T-helper 22 cell (primary cell): ENCODE data around the gene CD163L1.

ENCODE experiments used
- DNase-seq: peaks from one replicate; pipeline ENCODE4 v3.0.0-alpha.2; 2020; ENCODE audit warnings: low read depth

The CD163L1 gene

GRCh38 chr12:7322599-7322998, 121.4 kb downstream of the CD163L1 start:
- DNase-seq, result no peak

GRCh38 chr12:7321624-7322023, 122.3 kb downstream of the CD163L1 start:
- DNase-seq, result no peak

DNA sequence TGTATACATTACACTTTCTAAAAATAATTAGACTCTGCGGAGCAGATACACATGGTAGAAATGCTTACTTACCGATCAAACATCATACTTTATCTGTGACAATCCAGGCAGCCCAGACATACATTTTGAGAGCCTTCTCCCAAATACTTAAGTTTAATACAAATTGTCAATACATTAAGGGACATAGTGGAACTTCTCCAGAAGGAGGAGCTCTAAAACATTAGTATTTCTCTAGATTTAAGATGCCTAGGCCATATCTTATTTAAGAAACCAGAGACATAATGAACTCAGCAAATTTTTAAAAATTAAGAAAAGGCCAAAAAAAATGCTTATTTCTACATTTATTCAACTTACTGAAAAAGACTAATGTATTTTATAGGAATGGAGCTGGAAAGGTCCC, 124.0 kb downstream of the CD163L1 start:
- DNase-seq, result no peak

- DNase-seq, result no peak
Observed at GRCh38 chr12:7310070-7310469, 133.9 kb downstream of the CD163L1 start.
